DND-41 (cell line): ENCODE results near the gene ACSL5.

Source experiments
- EZH2 ChIP-seq: IDR thresholded peaks from 3 replicates; pipeline ENCODE4 v1.6.1; 2012; ENCODE audit warnings: borderline replicate concordance, low read depth, mild to moderate bottlenecking, moderate library complexity, low read length, inconsistent platforms; ENCODE audit not compliant: severe bottlenecking
- TF ChIP-seq, protein P1 (sequence below): IDR thresholded peaks from 2 replicates; pipeline ENCODE4 v1.5.1; 2012; ENCODE audit warnings: borderline replicate concordance, low read length, moderate library complexity, mild to moderate bottlenecking; ENCODE audit not compliant: poor library complexity, severe bottlenecking; ENCODE audit errors: extremely low read depth

DNA sequence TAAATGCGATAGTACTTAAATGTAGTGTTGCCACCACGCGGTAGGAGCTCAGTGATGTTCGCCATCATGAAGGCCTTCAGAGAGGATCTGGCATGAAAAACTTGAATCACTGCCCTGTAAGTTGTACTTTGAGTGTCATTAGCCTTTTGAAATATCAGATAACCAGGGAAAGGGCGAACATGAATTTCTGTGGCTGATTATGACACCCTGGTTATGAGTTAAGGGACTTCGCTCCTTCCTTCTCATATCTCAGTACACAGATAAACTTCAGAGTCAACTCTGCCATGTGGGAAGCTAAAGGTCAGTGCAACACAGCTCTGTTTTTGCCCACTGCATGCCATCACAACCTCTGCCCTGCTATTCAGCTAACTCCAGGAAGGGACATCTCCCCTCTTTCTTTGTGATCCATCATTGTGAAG lies 8.9 kb upstream of the ACSL5 start:
- no peak for TF ChIP-seq EZH2
- TF ChIP-seq, protein P1, sequence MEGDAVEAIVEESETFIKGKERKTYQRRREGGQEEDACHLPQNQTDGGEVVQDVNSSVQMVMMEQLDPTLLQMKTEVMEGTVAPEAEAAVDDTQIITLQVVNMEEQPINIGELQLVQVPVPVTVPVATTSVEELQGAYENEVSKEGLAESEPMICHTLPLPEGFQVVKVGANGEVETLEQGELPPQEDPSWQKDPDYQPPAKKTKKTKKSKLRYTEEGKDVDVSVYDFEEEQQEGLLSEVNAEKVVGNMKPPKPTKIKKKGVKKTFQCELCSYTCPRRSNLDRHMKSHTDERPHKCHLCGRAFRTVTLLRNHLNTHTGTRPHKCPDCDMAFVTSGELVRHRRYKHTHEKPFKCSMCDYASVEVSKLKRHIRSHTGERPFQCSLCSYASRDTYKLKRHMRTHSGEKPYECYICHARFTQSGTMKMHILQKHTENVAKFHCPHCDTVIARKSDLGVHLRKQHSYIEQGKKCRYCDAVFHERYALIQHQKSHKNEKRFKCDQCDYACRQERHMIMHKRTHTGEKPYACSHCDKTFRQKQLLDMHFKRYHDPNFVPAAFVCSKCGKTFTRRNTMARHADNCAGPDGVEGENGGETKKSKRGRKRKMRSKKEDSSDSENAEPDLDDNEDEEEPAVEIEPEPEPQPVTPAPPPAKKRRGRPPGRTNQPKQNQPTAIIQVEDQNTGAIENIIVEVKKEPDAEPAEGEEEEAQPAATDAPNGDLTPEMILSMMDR = no peak
